HAP-1 (cell line): ENCODE measurements around the gene SLC17A9.

Experiments used
- DNase-seq, 2 experiments: peaks; one replicate each; pipeline ENCODE4 v3.0.0-alpha.2; 2016 to 2020; ENCODE audit warnings: low spot score in 2 of 2
- H3K27me3 ChIP-seq: fragments of 250-450 bp; sonication (Bioruptor Pico); 2 replicates; pipeline ENCODE4 v1.5.1; 2020; ENCODE audit warnings: low read depth, mild to moderate bottlenecking, moderate library complexity
- H3K36me3 ChIP-seq: fragments of 250-450 bp; sonication (Bioruptor Pico); replicated peaks from 2 replicates; pipeline ENCODE4 v1.5.1; 2020; ENCODE audit warnings: mild to moderate bottlenecking
- H3K4me1 ChIP-seq: fragments of 250-450 bp; sonication (Bioruptor Pico); 2 replicates; pipeline ENCODE4 v1.5.1; 2020; ENCODE audit warnings: mild to moderate bottlenecking
- H3K4me3 ChIP-seq: fragments of 250-450 bp; sonication (Bioruptor Pico); 2 replicates; pipeline ENCODE4 v1.5.1; 2020; ENCODE audit warnings: mild to moderate bottlenecking, moderate library complexity
- H3K9me3 ChIP-seq: fragments of 250-450 bp; sonication (Bioruptor Pico); 2 replicates; pipeline ENCODE4 v1.5.1; 2020; ENCODE audit warnings: mild to moderate bottlenecking, moderate library complexity
- in situ Hi-C: fragments of 300-500 bp; cut with MboI; formaldehyde crosslinking; loops from 3 replicates; pipeline ENCODE4 v1.14.3; 2020; ENCODE audit warnings: low sequenced_read_pairs, inconsistent platforms, mixed read lengths

Gene SLC17A9

DNA sequence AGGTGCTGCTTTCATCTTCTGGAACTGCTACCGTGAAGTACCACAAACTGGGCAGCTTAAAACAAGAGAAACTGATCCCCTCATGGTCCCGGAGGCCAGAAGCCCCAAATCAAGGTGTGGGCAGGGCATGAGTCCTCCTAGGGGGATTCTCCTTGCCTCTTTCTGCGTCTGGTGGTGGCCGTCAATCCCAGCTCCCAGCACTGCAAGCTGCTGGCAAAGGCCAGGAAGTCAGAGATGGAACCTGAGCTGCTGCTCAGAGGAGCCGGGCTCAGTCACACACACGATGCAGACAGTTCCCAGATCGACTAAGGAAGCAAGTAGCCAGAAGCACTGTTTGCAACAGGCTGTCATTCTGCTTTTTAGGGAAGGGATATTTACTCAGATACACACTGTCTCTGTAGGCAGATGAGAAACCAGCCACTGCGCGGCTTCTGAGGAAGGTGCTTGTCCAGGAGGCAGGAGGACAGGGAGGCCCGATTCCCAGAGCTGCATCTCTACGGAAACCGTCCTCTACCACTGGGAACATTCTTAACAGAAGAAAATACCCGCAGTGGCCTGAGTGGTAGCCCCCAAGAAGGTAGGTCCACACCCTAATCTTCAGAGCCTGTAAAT, 38.8 kb downstream of the SLC17A9 start:
- in situ Hi-C loops = no loop called here
- DNase-seq = no peak
- Histone ChIP-seq H3K9me3 (no peaks in the 10 kb centered on the region), H3K36me3 (no peaks in the 10 kb centered on the region), H3K4me3 (no peak overlapping the region), H3K4me1 (no peaks in the 10 kb centered on the region; the same call in none of the 2 replicates), H3K27me3 (peaks cover 56% of the 10 kb centered on the region)

DNA sequence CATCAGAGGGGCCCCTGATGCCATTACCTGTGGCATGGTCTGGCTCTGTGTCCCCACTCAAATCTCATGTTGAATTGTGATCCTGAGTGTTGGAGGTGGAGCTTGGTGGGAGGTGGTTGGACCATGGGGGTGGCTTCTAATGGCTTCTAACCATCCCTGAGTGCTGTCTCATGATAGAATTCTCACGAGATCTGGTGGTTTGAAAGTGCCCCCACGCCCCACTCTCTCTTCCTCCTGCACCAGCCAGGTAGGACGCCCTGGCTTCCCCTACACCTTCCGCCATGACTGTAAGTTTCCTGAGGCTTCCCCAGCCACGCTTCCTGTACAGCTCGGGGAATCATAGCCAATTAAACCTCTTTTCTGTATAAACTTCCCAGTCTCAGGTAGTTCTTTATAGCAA, 39.4 kb downstream of the SLC17A9 start:
- in situ Hi-C loops = no loop called here
- DNase-seq = no peak
- H3K27me3 ChIP-seq = peaks cover 61% of the 10 kb centered on the region
- no peaks in the 10 kb centered on the region; the same call in none of the 2 replicates for H3K4me1 ChIP-seq
- no peaks in the 10 kb centered on the region for H3K36me3 ChIP-seq
- H3K4me3 ChIP-seq = no peak overlapping the region
- no peaks in the 10 kb centered on the region for H3K9me3 ChIP-seq

DNA sequence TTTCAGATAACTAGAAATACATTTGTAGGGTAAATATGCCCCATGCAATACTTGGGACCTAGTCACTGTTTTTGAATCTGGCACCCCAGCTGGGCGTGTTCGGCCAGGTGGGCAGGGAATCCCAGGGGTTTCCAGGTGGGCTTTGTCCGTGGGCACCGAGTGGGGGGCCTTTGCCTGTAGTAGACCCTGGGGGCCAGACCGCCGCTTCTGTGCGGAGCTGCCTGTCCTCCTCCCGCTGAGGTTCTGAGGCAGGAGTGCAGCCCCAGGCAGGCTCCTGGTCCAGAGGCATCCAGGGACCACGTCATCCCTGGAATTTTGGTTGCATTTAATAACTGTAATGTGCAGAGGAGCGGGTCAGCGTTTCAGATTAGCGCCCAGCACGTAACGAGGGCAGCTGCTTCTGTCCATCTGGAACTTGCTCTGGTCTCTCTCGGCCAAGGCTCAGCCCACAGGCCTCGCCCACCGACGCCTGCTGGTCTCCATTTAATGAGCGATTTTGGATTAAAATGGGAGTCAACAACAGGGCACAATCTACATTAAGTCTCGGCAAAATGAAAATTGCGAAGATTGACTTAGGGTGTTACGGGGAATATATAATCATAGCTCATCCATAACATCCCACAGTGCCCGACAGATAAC, 41.5 kb downstream of the SLC17A9 start:
- DNase-seq = no peak
- Histone ChIP-seq H3K4me1 (no peaks in the 10 kb centered on the region), H3K4me3 (no peak overlapping the region), H3K9me3 (no peaks in the 10 kb centered on the region), H3K36me3 (no peaks in the 10 kb centered on the region), H3K27me3 (peaks cover 65% of the 10 kb centered on the region)
- in situ Hi-C loops = no loop called here

DNA sequence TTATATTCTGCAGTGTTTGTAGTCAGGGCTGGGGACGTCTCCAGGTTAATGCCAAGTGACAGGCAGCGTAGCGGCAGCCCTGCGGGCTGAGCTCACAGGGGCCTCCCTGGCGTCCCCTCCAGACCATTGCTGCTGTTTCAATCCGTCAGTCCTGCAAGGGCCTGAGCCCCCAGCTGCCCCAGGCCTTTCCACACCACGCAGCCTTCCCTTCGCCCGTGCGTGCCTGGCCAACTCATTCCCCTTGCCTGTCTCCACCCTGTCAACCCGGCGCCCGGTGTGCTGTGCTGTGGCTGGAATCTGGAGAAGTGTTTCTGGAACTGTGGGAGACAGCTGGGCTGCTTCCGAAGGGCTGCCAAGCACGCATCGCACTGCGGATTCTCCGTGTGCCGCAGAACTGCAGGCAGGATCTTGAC, 42.4 kb downstream of the SLC17A9 start:
- H3K4me1 ChIP-seq = no peaks in the 10 kb centered on the region
- H3K36me3 ChIP-seq = no peaks in the 10 kb centered on the region
- H3K4me3 ChIP-seq = no peak overlapping the region
- in situ Hi-C loops = no loop called here
- H3K9me3 ChIP-seq = no peaks in the 10 kb centered on the region
- H3K27me3 ChIP-seq = peaks cover 69% of the 10 kb centered on the region
- no peak for DNase-seq

DNA sequence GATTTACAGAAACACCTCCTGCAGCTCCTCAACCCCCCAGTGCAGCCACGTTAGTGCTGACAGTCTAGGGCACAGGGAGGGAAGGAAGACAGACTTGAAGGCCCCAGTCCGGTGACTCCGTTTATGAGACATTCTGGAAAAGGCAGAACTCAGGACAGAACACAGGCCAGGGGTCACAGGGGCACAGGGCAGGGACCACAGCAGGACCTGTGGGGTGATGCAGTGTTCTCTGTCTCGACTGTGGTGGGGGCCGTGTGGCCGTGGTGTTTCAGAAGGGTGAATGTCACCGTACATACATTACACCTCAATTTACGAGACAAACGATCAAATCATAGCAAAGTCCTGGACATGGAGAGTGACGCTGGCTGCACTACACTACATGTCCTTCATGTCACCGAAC, 43.0 kb downstream of the SLC17A9 start:
- Histone ChIP-seq H3K36me3 (no peaks in the 10 kb centered on the region), H3K4me3 (no peak overlapping the region), H3K9me3 (no peaks in the 10 kb centered on the region), H3K27me3 (peaks cover 72% of the 10 kb centered on the region), H3K4me1 (no peaks in the 10 kb centered on the region)
- no peak for DNase-seq
- in situ Hi-C loops = no loop called here

DNA sequence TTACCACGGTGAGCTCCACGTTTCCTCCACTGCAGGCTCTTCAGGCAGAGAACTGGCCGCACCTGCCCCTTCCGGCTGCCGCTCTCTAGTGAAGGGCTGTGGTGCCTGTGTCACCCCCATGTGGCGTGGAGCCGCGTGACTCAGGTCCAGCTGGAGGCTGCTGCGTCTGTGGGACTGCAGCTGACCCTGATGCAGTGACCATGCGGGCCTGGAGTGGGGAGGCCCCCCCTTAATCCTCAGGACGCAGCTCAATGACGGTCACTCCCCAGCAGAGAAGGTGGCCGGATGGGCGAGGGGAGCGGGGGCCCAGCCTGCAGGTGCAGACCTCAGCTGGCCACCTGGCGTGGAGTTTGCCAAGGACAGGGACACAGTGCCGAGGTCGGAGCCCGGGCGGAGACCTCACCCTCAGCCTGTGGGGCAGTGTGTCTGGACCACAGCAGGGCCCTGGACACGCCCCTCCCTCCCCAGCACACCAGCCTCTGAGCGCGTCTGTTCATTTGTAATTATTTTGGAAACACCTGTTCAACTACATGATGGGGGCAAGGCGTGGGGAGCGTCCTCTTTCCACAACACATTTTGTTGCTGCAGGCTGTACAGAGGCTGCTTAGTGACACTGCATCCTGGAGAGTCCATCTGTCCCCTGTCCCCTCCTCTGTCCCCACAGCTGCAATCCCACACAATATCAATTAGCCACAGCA, 43.5 kb downstream of the SLC17A9 start:
- Histone ChIP-seq H3K4me1 (no peaks in the 10 kb centered on the region), H3K9me3 (no peaks in the 10 kb centered on the region), H3K27me3 (peaks cover 72% of the 10 kb centered on the region), H3K4me3 (no peak overlapping the region), H3K36me3 (no peaks in the 10 kb centered on the region)
- no peak for DNase-seq
- in situ Hi-C loops = no loop called here

DNA sequence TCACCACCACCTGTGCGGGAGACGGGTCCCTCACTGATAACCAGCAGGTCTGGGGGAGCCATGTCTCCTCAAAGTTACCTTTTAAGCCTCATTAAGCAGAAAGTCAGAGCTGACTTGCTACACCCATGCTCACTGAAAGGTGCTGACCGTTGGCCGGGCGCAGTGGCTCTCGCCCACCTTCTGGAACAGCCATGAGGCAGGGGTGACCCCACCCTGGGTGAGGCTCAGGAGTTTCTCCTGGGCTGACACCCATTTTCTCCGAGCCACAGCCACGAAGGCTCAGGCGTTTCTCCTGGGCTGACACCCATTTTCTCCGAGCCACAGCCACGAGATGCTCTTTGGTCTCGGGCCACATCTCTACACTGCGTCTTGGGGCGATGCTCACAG, 44.1 kb downstream of the SLC17A9 start:
- Histone ChIP-seq H3K9me3 (no peaks in the 10 kb centered on the region), H3K4me3 (no peak overlapping the region), H3K36me3 (no peaks in the 10 kb centered on the region), H3K4me1 (no peaks in the 10 kb centered on the region), H3K27me3 (peaks cover 71% of the 10 kb centered on the region)
- in situ Hi-C loops = no loop called here
- DNase-seq = no peak

DNA sequence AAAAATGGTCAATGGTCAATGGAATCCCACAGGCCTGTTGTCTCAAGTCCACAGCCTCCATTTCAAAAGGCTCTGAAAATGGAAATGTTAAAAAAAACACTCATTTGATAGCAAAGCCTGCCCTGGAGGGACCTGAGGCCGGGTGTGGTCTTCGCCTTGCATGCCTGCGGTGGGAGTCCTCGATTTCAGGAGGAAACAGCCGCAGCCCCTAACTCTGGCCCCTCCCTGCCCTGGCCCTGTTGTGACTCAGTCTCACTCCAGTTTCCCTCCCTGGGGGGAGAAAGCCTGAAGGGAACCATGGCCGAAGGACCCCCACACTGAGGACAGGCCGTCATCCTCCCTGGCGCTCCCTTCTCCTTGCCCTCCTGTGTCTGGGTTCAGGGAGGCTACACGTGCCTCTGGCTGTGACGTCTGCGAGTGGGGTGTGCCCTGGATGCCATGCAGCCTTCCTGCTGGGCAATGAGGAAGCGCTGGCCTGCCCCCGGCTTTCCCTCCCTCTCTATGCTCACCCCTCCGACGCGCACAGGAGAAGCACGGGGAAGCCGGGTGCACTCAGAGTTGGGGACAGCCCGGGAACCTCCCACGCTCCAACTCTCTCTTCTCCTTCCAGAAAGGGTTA, 45.0 kb downstream of the SLC17A9 start:
- Histone ChIP-seq H3K4me3 (no peak overlapping the region), H3K36me3 (no peaks in the 10 kb centered on the region), H3K9me3 (no peaks in the 10 kb centered on the region), H3K4me1 (no peaks in the 10 kb centered on the region), H3K27me3 (peaks cover 72% of the 10 kb centered on the region)
- in situ Hi-C loops = no loop called here
- no peak for DNase-seq

DNA sequence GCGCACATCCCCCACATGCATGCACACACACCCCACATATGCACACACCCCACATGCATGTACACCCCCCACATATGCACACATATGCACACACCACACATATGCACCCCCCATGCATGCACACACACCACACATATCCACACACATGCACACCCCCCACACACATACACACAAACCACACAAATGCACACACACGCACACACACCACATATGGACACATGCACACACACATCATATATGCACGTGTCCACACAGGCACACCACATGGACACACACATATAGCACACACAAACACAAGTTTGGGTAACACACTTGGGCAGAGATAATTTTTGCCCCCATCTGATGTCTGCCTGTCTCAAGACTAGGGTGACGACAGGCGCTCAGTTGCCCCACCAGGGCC, 45.9 kb downstream of the SLC17A9 start:
- no peak for DNase-seq
- in situ Hi-C loops = no loop called here
- Histone ChIP-seq H3K4me1 (no peaks in the 10 kb centered on the region), H3K9me3 (no peaks in the 10 kb centered on the region), H3K36me3 (no peaks in the 10 kb centered on the region), H3K4me3 (no peak overlapping the region), H3K27me3 (peaks cover 80% of the 10 kb centered on the region)

DNA sequence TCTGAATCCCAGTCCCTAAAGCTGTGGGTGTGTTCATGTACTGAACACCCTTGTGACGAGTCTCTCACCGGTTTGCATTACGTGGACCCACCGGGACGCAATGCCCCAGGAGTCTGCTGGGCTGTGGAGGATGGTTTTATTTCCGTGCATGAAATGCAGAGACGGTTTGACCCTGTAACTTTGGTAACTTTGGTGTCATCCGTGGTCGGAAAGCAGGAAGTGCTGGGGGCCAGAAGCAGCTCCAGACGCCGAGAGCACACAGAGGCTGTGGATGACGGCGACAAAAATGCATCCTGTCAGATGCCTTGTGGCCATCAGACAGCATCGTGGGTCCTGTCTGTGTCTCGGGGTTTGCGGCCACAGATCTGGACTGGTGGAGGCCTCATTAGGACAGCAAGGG, 47.1 kb downstream of the SLC17A9 start:
- peaks cover 86% of the 10 kb centered on the region for H3K27me3 ChIP-seq
- in situ Hi-C loops = no loop called here
- no peak overlapping the region for H3K4me3 ChIP-seq
- H3K4me1 ChIP-seq = no peaks in the 10 kb centered on the region
- H3K9me3 ChIP-seq = no peaks in the 10 kb centered on the region
- no peaks in the 10 kb centered on the region for H3K36me3 ChIP-seq
- DNase-seq = no peak

DNA sequence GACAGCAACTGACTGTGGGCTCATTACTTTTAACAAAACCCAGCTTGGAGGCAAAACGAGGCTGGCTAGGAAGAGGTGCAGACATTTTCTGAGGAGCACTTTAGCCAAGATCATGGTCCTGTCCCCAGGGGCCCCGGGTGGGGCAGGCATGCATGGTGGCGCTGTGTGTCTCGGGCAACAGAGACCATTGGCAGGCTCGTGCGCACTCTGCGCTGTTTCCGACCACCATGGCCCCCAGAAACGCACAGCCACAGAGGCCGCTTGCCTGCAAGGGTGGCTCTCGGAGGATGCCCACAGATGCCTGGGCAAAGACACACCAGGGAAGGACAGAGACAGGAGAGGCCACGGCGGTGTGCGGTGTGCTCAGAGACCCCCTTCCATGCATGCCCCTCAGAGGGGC, 47.5 kb downstream of the SLC17A9 start:
- Histone ChIP-seq H3K36me3 (no peaks in the 10 kb centered on the region), H3K27me3 (peaks cover 88% of the 10 kb centered on the region), H3K4me3 (no peak overlapping the region), H3K4me1 (no peaks in the 10 kb centered on the region), H3K9me3 (no peaks in the 10 kb centered on the region)
- in situ Hi-C loops = loop anchor here (10.0 kb wide), 1 partner anchor 95 kb away; no protein-coding TSS in a partner anchor
- DNase-seq = no peak

DNA sequence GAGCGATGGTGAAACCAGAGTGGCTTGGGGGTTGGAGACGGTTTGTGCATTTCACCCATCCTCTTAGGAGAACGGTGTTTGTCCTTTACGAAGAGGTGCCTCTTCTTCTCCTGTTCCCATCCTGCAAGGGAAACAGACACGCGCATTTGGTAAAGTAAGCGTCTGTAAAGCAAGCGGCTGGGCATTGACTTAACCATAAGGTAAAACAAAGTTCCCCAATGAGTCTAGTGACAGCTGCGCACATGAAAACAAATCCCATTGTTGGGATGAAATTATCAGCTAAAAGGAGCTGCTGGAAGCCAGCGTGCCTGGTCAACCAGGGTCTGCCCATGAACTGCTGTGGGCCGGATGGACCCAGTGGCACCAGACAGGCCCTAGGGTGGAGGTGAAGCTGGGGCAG, 48.4 kb downstream of the SLC17A9 start:
- no peaks in the 10 kb centered on the region for H3K4me1 ChIP-seq
- peaks cover 91% of the 10 kb centered on the region for H3K27me3 ChIP-seq
- no peak overlapping the region for H3K4me3 ChIP-seq
- in situ Hi-C loops = loop anchor here (10.0 kb wide), 1 partner anchor 96 kb away; no protein-coding TSS in a partner anchor
- no peaks in the 10 kb centered on the region for H3K9me3 ChIP-seq
- no peaks in the 10 kb centered on the region for H3K36me3 ChIP-seq
- DNase-seq = no peak

DNA sequence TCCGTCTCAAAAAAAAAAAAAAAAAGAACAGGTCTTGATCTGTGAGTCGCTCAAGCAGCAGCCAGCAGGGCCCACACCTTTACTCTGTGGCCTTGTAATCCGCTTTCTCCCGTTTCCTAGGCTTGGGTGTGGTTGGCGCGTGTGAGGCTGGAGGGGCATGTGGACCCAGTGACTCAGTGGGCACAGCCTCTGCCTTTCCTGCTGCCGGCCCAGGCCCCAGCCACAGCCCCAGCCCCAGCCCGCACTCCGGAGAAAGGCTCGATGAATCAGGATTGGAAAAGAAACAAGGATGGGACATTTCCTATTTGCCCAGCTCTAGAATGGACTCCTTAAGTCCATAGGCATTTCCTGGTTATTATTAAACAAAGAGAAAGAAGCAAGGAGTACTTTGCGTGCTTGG, 50.0 kb downstream of the SLC17A9 start:
- Histone ChIP-seq H3K9me3 (no peaks in the 10 kb centered on the region), H3K27me3 (peaks cover 93% of the 10 kb centered on the region), H3K4me1 (no peaks in the 10 kb centered on the region), H3K4me3 (no peak overlapping the region), H3K36me3 (no peaks in the 10 kb centered on the region)
- in situ Hi-C loops = loop anchor here (10.0 kb wide), 1 partner anchor 98 kb away; no protein-coding TSS in a partner anchor
- DNase-seq = no peak

DNA sequence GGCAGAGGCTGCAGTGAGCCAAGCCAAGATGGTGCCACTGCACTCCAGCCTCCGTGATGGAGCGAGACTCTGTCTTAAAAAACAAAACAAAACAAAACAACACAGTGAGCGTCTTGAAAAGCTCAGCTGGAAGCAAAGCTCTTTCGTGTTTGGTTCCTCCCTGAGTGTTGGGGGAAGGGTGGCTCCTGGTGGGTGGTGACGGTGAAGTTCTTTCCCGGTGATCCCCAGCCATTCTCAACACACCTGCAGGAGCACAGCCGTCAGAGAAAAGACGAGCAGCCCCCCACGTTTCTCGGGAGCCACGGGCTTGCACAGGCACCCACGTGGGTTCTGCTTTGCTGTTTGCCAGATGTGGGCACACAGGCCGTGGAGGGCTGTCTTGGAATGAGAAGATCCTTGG, 51.0 kb downstream of the SLC17A9 start:
- Histone ChIP-seq H3K4me1 (no peaks in the 10 kb centered on the region), H3K9me3 (no peaks in the 10 kb centered on the region), H3K27me3 (peaks cover 96% of the 10 kb centered on the region), H3K36me3 (no peaks in the 10 kb centered on the region), H3K4me3 (no peak overlapping the region)
- in situ Hi-C loops = loop anchor here (10.0 kb wide), 1 partner anchor 99 kb away; no protein-coding TSS in a partner anchor
- no peak for DNase-seq
